GDM1 (cell line): ENCODE measurements around the gene LAPTM5.
A peak's percentile ranks its signal among the peaks of the same experiment; 100 is the strongest.

Experiments
- DNase-seq: peaks from one replicate; lab custom pipeline; 2025; lab: John Stamatoyannopoulos, UW

The LAPTM5 gene

DNA sequence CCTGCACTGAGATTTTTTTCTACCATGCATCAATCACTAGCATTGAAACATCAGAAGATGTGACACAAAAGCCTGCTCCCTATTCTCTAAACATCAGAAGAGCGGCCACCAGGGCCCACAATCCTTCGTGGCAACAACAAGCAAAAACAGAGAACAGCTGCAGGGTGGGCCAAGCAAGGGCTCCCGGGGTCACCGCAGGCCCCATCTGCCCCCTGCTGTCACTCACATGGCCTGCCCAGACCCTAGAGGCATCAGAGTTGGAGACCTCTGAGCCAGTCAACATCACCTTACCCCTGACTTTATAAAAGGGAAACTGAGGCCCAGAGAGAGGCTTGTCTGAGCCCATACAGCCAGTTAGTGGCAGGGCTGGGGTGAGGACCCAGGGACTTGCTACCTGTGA, 1.8 kb downstream of the LAPTM5 start:
- no peak for DNase-seq

GRCh38 chr1:30755334-30755733, 2.2 kb downstream of the LAPTM5 start:
- no peak for DNase-seq

GRCh38 chr1:30754684-30755171, 2.8 kb downstream of the LAPTM5 start:
- DNase-seq, result no peak

DNA sequence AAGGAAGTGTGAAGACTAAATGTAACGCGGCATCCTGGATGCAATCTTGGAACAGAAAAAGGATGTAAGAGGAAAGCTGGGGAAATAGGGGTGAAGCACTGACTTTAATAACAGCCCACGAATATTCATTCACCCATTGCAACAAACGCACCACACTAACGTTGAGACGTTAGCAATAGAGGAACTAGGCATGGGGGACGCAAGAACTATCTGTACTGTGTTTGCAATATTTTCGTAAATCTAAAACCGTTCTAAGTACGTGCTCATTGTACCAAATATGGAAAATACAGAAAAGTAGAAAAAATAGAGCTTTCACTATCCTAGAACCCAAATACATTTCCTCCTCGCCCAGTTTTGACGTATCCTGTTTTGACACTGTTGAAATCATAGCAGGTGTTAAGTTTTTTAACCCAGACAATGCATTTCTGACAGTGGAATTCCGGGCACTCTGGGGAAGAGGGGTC, 3.9 kb downstream of the LAPTM5 start:
- DNase-seq, result no peak

DNA sequence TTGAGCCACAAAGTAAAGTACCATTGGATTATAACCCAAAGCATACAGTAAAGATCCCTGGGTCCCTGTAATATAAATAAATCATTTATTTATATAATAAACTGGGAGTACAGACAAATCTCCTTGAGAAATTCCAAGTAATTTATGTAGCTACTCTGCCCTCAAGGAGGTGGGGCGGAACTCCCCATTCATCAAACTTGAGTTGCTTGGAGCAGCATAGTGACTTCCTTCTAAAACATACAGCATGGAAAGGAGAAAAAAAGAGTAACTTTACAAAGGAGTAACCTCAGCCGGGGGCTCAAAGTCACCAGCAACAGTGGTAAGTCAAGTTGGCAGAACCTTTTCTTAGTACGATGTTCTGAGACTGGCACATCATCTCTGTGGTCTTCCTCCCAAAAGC, 4.5 kb downstream of the LAPTM5 start:
- DNase-seq, result no peak

GRCh38 chr1:30752651-30752908, 5.0 kb downstream of the LAPTM5 start:
- no peak for DNase-seq

GRCh38 chr1:30751830-30752650, 5.5 kb downstream of the LAPTM5 start:
- DNase-seq, result no peak

- DNase-seq, result no peak
Observed at GRCh38 chr1:30750731-30751291, 6.8 kb downstream of the LAPTM5 start.

- DNase-seq, result no peak
Observed at GRCh38 chr1:30749691-30750583, 7.6 kb downstream of the LAPTM5 start.

- no peak for DNase-seq
Observed at GRCh38 chr1:30748699-30749401, 8.7 kb downstream of the LAPTM5 start.

GRCh38 chr1:30748098-30748698, 9.4 kb downstream of the LAPTM5 start:
- no peak for DNase-seq

DNA sequence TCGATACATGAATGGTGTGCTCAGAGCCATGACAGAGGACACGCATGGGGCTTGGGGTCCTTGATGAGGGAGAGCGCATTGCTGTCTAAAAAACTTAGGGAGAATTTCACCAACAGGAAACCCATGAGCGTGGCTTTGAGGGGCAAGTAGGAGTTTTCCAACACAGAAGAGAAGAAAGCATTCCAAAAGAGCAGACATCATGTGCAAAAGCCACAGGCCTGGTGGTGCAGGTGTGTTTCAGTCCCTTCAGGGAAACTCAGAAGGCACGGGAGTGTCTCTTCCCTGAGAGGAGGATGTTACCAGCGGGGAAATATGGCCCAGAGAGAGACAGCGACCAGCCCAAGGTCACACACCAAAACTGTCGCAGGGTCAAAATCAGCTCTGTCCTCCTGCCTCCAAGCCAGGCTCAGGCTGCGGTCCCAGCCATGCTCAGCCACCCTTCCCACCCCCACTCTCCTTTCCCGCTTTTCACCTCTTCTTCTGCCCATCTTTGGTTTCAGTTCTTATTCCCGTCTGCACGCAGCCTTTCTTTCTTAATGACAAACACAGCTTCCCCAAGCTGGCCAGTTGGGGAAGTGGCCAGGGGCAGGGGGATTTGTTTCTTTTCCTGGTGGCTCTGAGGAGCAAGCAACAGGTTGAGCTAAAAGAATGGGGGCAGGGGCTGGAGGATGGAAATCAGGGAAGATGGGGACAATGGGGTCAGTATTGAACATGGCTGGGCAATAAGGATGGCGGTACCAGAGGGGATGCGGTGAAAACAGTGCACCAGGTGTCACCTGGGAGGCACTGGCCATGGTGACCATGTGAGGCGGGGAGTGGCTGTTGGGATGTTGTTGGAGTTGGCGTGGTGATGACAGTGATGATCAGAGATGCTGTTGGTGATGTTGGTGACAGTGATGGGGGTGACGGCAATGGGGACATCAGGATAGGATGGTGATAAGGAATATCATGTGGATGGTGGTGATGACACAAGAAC, 10.3 kb downstream of the LAPTM5 start:
- no peak for DNase-seq

DNA sequence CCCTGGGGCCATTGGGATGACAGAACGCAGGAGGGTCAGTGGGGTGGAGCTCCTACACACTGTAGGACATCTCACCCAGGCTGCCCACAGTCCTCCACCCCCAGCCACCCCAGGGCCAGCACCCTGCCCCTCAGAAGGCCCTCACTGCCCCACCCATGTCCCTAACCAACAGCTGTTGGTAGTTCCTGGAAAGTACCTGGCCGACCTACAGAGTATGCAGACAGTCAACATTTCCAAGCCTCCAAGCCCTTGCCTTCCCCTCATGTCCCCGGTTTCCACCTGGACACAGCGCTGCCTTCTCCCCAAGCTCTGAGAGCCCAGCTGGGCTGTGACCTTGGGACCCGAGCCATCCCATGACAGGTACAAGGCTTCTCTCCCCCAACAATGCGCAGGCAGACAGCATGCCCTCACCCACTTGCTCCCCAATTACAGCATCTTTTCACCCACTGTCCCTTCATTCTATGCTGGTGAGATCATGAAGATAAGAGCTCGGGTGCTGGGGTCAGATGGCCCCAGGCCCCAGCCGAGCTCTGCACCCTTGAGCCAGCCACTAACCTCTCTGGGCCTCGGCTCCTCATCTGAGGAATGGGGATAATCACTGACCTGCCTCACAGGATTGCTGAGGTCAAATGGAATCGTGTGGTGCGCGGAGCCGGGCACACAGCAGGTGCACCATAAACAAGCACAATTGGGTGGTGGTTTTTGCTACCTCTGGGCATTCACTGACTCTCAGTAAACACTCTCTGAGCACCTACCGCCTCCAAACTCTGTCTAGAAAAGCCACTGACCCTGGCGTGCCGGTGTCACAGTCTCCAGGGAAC, 11.2 kb downstream of the LAPTM5 start:
- no peak for DNase-seq

DNA sequence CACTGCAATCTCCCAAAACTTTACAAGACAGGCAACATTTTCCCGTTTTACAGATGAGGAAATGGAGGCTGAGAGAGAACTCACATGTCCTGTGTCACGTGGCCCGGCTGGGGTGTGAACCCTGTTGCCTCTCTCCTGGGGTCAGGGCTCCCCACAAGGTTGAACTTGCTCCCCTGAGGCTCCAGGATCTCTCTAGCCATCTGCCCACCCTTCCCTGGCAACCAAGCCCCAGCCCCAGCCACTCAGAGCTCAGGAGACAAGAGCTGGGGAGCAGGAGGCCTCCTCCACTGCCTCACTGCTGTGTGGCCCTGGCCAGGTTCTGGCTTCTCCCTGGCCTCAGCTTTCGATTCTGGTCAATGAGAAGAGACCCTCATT, 11.8 kb downstream of the LAPTM5 start:
- DNase-seq, result no peak

DNA sequence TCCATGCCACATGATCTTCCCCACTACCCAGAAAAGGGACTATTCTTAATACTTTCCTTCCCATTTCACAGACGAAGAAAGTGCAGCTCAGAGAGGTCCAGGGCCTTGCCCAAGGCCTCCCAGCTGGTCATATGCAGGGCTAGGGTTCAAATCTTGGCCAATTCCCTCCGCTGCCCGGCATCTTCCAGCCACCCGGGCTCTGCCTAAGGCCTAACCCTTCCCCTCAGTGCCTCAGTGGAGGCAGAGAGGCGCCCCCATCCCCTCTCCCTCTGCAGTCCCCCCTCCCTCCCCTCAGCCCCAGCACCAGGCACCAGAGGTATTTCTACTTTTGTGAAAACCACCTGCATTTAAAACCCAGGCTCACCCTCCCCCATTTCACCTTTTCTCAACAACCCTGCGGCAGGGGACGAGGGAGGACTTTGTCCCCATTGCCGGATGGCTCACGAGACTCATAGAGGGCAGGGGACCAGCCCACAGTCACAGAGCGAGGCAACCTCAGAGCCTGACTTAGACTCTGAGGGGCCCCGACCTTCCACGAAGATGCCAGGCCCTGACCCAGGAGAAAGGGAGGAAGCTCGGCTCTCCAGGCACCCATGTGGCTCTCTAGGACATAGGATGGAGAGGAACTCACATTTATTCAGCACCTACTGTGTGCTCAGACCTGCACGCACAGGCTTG, 12.3 kb downstream of the LAPTM5 start:
- DNase-seq, result no peak

DNA sequence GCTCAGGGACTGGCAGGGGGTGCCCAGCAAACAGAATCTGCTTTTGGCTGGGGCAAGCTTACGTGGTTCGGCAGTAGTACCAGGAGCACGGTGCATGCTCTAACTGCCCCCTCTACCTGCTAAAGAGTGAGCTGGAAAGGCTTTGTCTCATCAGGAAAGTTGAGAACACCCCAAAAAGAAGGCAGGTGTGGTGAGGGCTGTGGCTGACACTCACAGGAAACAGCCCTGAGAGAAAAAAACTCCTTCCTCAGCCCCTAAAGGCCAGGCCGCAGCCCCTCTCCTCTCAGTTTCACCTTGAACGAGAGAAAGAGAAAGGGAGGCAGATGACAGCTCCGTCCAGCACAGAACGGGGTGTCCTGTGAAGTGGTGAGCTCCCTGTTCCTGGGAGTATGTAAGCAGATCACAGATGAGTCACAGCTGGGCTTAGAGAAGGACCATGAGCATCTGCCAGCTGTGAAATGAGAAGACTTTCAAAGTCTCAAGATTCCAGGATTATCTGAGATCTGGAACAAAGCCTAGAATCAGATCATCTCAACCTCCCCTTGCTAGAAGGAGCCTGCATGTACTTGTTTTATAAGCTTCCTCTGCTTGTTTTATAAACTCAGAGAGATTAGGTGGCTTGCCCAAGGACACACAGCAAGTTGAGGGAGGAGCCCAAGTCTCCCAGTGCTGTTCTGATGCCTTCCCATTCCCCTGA, 13.4 kb downstream of the LAPTM5 start:
- DNase-seq, result no peak

DNA sequence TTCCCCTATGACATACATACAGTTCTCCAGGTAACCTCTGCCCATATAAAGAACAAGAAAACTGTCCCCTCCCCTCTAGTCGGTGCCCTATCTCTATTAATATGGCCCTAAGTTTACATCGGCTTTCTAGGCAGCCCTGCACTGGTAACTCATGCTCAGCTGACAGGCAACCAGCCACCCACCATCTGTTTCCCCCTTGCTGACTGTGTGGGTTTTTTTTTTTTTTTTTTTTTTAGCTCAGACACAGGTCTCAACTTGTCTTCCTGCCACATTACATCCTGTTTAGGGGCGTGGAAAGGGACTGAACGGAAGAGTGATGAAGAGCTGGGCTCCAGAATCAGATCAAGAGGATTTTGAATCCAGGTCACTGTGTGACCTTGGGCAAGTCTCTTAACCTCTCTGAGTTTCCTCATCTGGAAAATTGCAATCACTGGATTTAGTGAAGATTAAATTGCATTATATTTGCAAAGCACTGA, 14.0 kb downstream of the LAPTM5 start:
- peak; percentile 77 for DNase-seq

DNA sequence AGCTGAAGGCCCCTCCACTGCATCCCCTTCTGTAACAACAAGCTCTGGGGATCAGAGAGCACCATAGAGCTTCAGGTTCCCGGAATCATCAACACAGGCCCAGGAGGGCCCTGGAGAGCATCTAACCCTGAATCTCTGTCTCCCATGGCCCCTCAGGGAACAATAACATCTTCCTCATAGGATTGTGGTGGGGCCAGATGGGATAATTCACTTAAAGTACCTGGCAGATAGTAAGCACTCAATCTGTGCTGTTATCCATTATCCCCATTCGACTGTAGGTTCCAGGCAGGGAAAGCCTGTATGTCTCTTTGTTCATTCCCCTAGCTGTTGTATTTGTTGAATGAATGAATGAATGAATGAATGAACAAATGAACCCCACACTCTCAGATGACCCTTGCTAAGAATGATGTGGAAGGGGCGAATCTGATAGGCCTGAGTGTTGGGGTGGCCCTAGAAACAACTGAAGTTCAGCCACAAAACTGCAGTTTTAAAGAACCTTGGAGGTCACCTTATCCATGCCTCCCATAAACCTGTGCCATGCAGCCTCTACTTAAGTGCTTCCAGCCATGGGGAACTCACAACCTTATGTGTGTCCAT, 14.5 kb downstream of the LAPTM5 start:
- DNase-seq, result no peak
